GM18517 (cell line): ENCODE data around the gene DPP9.
A peak's percentile ranks its signal among the peaks of the same experiment; 100 is the strongest.

Source experiments
- ATAC-seq: cut with Tn5 transposase; IDR thresholded peaks from one replicate; pipeline ENCODE4 v1.9.1; 2021; ENCODE audit warnings: mild to moderate bottlenecking, moderate library complexity; ENCODE audit not compliant: unreplicated experiment

Gene DPP9

GRCh38 chr19:4660993-4661392 is 62.6 kb downstream of the DPP9 start:
- ATAC-seq, result no peak

GRCh38 chr19:4660181-4660791 is 63.4 kb downstream of the DPP9 start:
- no peak for ATAC-seq

GRCh38 chr19:4657835-4658234 is 65.8 kb downstream of the DPP9 start:
- ATAC-seq, result no peak

GRCh38 chr19:4657262-4657661 is 66.4 kb downstream of the DPP9 start:
- no peak for ATAC-seq

- no peak for ATAC-seq
Measured at GRCh38 chr19:4656102-4656501, 67.5 kb downstream of the DPP9 start.

GRCh38 chr19:4654437-4655361 is 68.9 kb downstream of the DPP9 start:
- ATAC-seq, result no peak

- no peak for ATAC-seq
Measured at GRCh38 chr19:4653793-4654436, 69.7 kb downstream of the DPP9 start.

- ATAC-seq, result no peak
Measured at GRCh38 chr19:4652075-4652474, 71.6 kb downstream of the DPP9 start.

GRCh38 chr19:4650159-4650558 is 73.5 kb downstream of the DPP9 start:
- no peak for ATAC-seq

GRCh38 chr19:4649392-4650047 is 74.1 kb downstream of the DPP9 start:
- no peak for ATAC-seq

GRCh38 chr19:4647676-4648644 is 75.7 kb downstream of the DPP9 start:
- no peak for ATAC-seq

GRCh38 chr19:4645718-4646117 is 77.9 kb downstream of the DPP9 start:
- ATAC-seq, result no peak

- ATAC-seq, result no peak
Measured at GRCh38 chr19:4642625-4643024, 81.0 kb downstream of the DPP9 start.

- ATAC-seq, result no peak
Measured at GRCh38 chr19:4641132-4641531, 82.5 kb downstream of the DPP9 start.

GRCh38 chr19:4640247-4641000 is 83.2 kb downstream of the DPP9 start:
- ATAC-seq, result no peak

- ATAC-seq, result peak; percentile 18
Measured at GRCh38 chr19:4639531-4640246, 84.0 kb downstream of the DPP9 start.

- peak; percentile 75 for ATAC-seq
Measured at GRCh38 chr19:4638828-4639530, 84.7 kb downstream of the DPP9 start, which contains the start of gene TNFAIP8L1. TNFAIP8L1 (plus strand) TSS chr19:4639516; CDS start chr19:4651870, 12,354 bp downstream.

GRCh38 chr19:4638317-4638716 is 85.3 kb downstream of the DPP9 start:
- no peak for ATAC-seq
